ENCODE data around the gene TREX2.

Gene TREX2

GRCh38 chrX:153476666-153477363 lies 31.0 kb upstream of the TREX2 start:
- no peak overlapping the region for H3K4me3 ChIP-seq (ENCODE audit: low read depth, low read length)

- H3K4me3 ChIP-seq (ENCODE audit: low read depth, low read length) = no peak overlapping the region
Observed at GRCh38 chrX:153475751-153476281, 30.0 kb upstream of the TREX2 start.

DNA sequence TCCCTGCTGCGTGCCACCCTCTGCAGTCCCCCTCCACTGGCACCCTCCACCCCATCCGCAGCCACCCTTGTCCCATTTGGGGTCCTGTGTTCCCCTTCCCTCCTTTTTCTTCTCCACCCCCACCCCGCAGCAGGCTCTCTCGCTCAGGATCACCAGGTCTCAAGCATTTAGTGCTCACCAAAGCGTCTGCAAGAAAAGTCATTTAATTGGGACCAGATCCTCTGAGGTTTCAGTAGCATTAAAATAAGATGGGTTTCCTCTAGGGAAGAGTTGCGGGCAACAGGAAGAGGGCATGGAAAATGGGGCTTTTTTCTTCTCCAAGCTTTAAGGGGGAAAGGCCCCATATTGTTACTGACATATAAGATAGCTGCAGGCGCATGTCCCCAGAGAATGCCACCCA lies 29.4 kb upstream of the TREX2 start:
- no peak overlapping the region for H3K4me3 ChIP-seq (ENCODE audit: low read depth, low read length)

- H3K4me3 ChIP-seq (ENCODE audit: low read depth, low read length) = no peak overlapping the region
Observed at GRCh38 chrX:153474718-153475117, 28.9 kb upstream of the TREX2 start.

- H3K4me3 ChIP-seq (ENCODE audit: low read depth, low read length) = no peak overlapping the region
Observed at GRCh38 chrX:153474266-153474665, 28.4 kb upstream of the TREX2 start.

GRCh38 chrX:153473126-153473525 lies 27.3 kb upstream of the TREX2 start:
- no peak overlapping the region for H3K4me3 ChIP-seq (ENCODE audit: low read depth, low read length)

GRCh38 chrX:153471663-153472280 lies 25.9 kb upstream of the TREX2 start:
- H3K4me3 ChIP-seq (ENCODE audit: low read depth, low read length) = no peak overlapping the region

- H3K4me3 ChIP-seq (ENCODE audit: low read depth, low read length) = peak within 1 kb of the TSS; percentile 69
Observed at GRCh38 chrX:153470411-153471363, 24.8 kb upstream of the TREX2 start, which contains the start of gene HAUS7. TSS of gene HAUS7 (minus strand) at chrX:153470576. CDS start at chrX:153470557, 19 bp downstream.

GRCh38 chrX:153469811-153470410 lies 24.1 kb upstream of the TREX2 start:
- peak overlapping the region; percentile 69 for H3K4me3 ChIP-seq (ENCODE audit: low read depth, low read length)

DNA sequence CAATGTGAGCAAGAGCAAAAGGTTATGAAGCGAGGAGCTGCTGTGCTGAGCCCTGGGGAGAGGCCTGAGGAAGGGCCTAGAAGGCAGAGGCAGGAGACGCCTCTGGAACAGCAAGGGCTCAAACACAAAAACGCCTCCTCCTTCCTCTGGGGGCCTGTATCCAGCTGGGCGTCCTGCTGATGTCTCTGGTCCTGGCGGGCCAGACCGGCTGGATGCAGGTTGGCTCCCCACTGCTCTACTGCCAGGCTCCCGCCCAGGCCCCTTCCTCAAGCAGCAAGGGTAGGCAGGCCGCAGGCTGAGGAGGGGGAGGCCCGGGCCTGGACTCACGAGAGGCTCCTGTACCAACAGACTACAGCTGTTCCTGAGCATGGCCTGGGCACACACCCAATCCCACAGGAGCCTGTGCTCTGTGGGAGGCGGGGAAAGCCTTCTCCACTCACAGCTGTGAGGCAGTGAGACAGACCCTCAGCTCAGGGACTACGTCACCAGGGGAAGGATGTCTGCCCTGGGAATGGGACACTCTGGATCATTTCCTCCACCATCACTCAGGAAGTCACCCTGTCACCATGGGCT lies 22.2 kb upstream of the TREX2 start:
- H3K4me3 ChIP-seq (ENCODE audit: low read depth, low read length) = no peak overlapping the region

- H3K4me3 ChIP-seq (ENCODE audit: low read depth, low read length) = no peak overlapping the region
Observed at GRCh38 chrX:153465691-153466380, 20.0 kb upstream of the TREX2 start.

DNA sequence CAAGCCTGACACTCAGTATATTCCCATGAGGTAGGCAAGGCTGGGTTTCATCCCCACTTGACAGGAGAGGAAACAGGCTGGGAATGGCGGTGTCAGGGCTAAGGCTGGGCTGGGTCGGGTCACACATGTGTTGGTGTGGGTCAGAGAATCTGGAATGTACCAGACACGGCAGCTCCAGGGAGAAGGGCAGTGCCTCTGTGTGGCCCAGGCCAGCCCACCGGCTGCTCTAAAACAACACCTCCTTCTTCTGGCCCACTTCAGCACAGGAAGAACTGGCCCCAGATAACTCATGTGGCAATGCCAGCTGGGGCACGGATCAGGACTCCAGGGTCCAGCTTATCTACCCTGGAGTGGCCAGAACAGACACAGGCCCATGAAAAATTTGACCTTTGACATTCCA lies 18.3 kb upstream of the TREX2 start:
- no peak overlapping the region for H3K4me3 ChIP-seq (ENCODE audit: low read depth, low read length)

- H3K4me3 ChIP-seq (ENCODE audit: low read depth, low read length) = no peak overlapping the region
Observed at GRCh38 chrX:153463556-153463955, 17.7 kb upstream of the TREX2 start.

DNA sequence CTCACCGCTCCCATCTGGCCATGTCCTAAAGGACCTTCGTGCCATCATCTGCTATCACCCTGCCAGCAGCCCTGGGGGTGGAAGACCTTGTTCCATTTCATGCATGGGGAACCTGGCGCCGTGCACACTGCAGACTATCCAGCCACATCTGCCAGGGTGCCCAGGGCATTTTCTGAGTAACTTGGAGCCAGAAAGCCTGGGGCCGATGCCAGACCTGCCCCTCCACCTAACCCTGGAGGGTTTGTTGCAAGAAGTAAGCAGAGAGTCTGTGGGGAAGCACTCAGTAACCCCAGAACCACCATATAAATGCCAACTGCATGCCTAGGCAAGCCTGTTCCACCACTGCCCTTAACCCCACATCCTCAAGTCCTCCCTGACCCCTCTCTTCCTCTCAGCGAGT lies 17.2 kb upstream of the TREX2 start:
- H3K4me3 ChIP-seq (ENCODE audit: low read depth, low read length) = no peak overlapping the region

- H3K4me3 ChIP-seq (ENCODE audit: low read depth, low read length) = no peak overlapping the region
Observed at GRCh38 chrX:153462291-153462690, 16.4 kb upstream of the TREX2 start.

DNA sequence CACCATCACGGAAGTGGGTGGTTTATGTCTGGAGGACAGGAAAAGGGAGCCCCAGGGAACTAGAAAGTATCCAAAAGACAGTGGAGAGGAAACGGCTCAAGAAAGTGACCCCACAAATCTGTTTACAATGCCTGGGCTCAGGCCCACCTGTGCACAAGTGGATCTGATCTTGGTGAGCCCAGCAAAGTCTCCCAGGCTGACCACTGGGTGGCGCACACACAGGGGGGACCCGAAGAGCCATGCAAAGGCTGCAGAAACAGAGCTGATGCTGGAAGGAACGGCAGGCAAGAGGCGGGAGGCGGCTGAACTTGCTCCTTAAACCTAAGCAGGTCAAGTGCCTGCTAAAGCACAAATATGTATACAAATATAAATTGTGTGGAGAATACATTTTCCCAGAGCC lies 15.0 kb upstream of the TREX2 start:
- H3K4me3 ChIP-seq (ENCODE audit: low read depth, low read length) = no peak overlapping the region

DNA sequence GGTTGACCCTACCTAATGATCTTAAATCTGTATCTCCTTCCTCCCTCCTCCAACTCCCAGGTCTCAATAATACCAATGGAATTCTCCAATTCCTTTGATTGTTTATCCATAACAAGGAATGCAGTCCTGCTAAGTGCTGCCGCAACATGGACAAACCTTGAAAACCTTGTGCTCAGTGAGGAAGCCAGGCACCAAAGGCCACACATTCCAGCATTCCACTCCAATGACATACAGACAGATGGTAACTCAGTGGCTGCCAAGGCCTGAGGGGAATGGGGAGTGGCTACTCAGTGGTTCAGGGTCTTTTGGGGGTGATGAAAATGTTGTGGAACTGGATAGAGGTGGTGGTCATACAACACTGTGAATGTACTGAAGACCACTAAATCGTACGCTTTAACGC lies 14.1 kb upstream of the TREX2 start:
- H3K4me3 ChIP-seq (ENCODE audit: low read depth, low read length) = no peak overlapping the region

- H3K4me3 ChIP-seq (ENCODE audit: low read depth, low read length) = no peak overlapping the region
Observed at GRCh38 chrX:153458476-153458875, 12.6 kb upstream of the TREX2 start.

DNA sequence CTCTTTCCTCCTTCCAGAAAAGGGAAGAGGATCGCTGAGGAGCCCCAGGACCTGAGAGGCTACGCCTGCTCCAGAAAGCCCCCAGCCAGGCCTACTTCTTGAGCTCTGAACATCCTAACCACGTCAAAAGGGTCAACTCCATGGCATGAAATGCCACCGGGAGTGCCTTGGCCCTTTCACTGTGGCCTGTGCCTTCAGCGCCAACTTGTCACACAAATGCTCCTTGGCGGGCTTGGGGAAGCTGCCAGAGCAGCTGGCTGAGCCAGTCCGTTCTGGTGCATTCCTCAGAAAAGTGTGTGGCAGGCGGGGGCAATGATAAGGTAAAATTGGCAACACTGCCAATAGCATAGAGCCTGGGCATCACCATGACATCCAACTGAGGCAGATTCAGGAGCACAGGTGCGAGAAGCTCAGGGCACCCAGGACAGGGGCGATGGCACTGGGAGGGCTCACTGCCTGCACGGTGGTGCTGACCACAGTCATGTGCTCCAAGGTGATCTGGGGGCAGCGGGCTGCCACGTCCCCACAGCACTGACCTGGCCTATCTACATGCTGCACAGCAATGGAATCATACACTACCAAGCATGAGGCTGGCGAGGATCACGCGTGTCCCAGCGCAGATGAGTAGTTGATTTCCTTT lies 12.1 kb upstream of the TREX2 start:
- H3K4me3 ChIP-seq (ENCODE audit: low read depth, low read length) = no peak overlapping the region
